GM18505 (cell line): Measurements from ENCODE around the gene POLR3H.
A peak's percentile ranks its signal among the peaks of the same experiment; 100 is the strongest.
"Not testable (repeated sequence)": the region's sequence is repeated elsewhere in the genome, so short reads cannot be mapped to it uniquely, and the experiment has no call there.

ENCODE experiments used
- ATAC-seq: cut with Tn5 transposase; IDR thresholded peaks from one replicate; pipeline ENCODE4 v1.9.1; 2021; ENCODE audit not compliant: unreplicated experiment
- POLR2A ChIP-seq: IDR thresholded peaks from 4 replicates; pipeline ENCODE4 v1.6.1; 2011; ENCODE audit warnings: borderline replicate concordance; ENCODE audit not compliant: insufficient read depth, insufficient read length; ENCODE audit errors: extremely low read depth

The POLR3H gene, protein sequence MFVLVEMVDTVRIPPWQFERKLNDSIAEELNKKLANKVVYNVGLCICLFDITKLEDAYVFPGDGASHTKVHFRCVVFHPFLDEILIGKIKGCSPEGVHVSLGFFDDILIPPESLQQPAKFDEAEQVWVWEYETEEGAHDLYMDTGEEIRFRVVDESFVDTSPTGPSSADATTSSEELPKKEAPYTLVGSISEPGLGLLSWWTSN

DNA sequence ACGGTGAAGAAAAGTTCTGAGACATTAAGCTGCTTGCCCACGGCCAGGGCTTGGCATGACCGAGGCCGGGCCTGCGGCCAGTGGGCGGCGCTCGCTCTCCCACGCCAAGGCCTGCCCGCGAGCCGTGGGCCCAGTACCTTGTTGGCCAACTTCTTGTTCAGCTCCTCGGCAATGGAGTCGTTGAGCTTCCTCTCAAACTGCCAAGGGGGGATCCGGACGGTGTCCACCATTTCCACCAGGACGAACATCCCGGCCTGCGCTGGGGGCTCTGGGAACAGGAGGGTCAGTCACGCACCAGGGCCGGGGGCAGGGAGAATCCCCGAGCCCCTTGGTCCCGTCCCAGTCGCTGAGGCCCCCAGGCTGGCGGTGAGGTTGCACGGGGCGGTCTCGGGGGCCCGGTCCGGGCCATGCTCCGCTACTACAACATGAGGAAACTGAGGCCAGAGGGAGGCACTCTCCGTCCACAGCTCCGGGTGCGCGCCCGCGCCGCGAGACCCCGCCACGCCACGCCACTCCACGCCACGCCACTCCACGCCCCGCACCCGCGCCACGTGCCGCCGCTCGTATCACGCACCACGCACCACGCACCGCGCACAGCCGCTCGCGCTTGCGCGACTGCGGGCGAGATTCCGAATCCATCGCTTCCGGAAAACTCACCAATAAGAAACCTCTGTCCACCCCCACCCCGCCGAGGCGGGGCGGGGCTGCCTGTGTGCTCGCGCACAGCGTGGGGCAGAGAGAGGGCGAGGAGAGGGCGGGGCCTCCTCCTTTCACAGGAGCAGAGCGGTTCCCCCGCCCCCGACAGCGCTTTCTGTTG, at the start of gene POLR3H:
TSS of gene POLR3H (minus strand) at position 617 of the 817 bp plus-strand sequence. CDS start at position 248, 369 bp downstream.
- ATAC-seq = peak; percentile 83
- TF ChIP-seq POLR2A = peak; percentile 54

DNA sequence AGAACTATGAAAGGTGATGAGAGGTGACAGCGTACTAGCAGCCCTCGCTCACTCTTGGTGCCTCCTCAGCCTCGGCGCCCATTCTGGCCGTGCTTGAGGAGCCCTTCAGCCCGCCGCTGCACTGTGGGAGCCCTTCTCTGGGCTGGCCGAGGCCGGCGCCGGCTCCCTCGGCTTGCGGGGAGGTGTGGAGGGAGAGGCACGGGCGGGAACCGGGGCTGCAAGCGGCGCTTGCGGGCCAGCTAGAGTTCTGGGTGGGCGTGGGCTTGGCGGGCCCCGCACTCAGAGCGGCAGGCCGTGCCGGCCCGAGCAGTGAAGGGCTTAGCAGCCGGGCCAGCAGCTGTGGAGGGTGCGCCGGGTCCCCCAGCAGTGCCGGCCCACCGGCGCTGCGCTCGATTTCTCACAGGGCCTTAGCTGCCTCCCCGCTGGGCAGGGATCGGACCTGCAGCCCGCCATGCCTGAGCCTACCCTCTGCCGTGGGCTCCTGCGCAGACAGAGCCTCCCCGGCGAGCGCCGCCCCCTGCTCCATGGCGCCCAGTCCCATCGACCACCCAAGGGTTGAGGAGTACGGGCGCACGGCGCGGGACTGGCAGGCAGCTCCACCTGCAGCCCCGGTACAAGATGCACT, 49.2 kb upstream of the POLR3H start:
- ATAC-seq = not testable (repeated sequence)

DNA sequence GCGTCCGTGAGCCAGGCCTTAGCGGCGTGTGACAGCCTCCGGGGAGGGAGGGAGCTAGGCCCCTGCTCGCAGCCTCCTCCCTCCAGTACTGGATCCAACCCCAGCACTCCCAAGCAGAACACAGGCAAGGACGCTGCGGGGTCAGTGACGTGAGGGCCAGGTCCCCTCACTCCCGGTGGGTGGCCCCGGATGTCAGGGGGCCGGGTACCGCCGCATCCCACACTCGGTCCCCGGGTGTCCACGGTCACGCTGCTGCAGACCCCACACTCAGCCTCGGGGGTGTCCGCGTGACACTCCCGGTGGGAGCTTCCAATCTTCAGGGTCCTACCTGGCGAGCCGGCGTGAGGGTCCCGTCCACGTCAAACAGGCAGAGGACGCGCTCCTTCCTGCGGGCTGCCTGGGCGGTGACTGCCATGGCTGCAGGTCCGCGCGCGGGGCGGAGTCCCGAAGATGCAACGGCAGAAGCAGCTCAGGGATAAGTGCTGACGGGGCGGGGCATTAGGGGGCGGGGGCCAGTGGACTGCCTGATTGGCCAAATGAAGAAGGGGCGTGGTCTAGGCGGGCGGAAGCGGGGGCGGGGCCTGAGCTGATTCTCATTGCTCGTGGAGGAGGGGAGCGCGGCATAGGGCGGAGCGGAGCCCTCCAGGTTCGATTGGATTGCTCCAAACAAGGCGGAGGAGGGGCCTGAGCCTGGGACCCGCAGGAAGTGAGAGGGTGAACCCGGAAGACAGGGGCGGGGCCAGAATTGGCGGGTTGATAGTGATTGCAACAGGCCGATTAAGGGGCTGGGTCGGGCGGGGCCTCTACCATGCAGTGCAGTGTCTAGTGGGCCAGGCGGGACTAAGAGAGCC, 45.3 kb upstream of the POLR3H start, which contains the start of gene PMM1:
TSS of gene PMM1 (minus strand) at position 450 of the 851 bp plus-strand sequence. CDS start at position 415, 35 bp downstream.
- peak; percentile 81 for TF ChIP-seq POLR2A
- peak; percentile 91 for ATAC-seq

GRCh38 chr22:41587347-41587723, 43.1 kb upstream of the POLR3H start:
- no peak for TF ChIP-seq POLR2A
- no peak for ATAC-seq

DNA sequence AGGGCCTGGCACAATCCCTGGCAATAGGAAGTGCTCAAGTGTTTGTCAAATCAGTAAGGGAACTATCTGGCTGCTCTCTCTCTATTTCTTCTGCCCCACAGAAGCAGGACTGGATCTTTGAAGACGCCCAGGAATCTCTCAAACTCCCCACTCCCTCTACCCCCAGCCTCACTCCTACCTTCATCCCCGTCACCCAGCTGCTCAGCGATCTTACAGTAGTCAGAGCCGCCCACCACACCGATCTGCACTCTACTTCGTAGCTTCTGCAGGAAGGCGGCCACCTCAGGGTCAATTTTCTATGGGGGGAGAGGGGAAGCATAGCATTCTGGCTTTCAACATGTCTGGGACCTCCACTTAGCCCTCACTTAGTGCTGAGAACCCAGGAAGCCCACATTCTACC, 41.6 kb upstream of the POLR3H start:
- no peak for TF ChIP-seq POLR2A
- no peak for ATAC-seq

DNA sequence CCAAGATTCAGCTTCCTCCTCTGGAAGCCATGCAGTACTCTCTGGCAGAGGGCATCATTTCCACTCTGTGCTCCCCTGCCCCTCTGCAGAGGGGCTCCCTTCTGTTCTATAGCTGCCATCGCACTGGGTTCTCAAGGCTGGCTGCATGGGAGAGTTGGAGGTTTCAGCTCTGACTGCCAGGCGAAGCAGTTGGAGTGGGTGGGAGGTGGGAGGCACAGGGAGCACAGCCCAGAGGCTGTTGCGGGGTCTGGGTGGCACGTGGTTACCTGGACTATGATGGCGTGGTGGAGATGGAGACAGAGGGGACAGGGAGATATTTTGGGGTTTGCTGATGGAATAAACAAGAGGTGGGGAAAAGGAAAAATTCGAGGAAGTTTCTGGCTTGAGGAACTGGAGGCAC, 40.6 kb upstream of the POLR3H start:
- no peak for TF ChIP-seq POLR2A
- ATAC-seq = no peak

GRCh38 chr22:41582694-41583093, 38.4 kb upstream of the POLR3H start:
- no peak for TF ChIP-seq POLR2A
- ATAC-seq = no peak

- no peak for ATAC-seq
Observed at GRCh38 chr22:41579997-41580355, 35.7 kb upstream of the POLR3H start.

DNA sequence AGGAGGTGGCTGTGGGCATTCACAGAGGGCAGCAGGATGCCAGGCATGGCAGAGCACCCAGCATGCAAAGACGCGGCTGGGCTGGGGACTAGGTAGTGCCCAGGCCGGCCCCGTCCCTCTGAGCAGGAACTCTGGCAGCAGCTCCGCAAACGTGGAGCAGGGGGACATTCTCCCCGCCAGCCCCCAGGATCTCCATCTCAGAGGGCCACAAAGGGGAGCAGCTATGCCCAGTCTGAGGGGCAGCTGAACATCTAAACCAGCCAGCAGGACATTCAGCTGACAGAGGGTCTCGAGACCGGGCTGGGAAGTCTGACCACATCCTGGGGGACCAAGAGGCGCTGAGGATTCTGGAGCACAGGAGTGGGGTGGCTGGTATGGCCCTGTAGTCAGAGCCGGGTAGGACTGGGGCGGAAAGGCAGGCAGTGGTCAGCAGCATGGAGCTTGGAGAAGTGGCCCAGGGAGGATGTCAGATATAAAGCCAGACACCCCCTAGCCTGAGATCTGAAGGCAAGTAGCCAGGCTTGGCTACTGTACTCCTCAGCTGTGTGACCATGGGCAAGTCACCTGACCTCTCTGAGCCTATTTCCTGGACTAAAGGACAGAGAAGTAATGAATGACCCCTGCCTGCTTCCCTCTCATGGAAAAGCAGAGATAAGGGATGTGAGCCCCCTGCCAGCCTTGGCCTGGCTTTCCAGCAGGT, 35.2 kb upstream of the POLR3H start:
- no peak for ATAC-seq
- no peak for TF ChIP-seq POLR2A

More at GRCh38 chr22:41579997-41580355, 35.7 kb upstream of the POLR3H start:
- TF ChIP-seq POLR2A = no peak

GRCh38 chr22:41578818-41579217, 34.5 kb upstream of the POLR3H start:
- no peak for ATAC-seq

GRCh38 chr22:41578114-41578513, 33.8 kb upstream of the POLR3H start:
- ATAC-seq = no peak
- TF ChIP-seq POLR2A = no peak

More at GRCh38 chr22:41578818-41579217, 34.5 kb upstream of the POLR3H start:
- TF ChIP-seq POLR2A = no peak

DNA sequence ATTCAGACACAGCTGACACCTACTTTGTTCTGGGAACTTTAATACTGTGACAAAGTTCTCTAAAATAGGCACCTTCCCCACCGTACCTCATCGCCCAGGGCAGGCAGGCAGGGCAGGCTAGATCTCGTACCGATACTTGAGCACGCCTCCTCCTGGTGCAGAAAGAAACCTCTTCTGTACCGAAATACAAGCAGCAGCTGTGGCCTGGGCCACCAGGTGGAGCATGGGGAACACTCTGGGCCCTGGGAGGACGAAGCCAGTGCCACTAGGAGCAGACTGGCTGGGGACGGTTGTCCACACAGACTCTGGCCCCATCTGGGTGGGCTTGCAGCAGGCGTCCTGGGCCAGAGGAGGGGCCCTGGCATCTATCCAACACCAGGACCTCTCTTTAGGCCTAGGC, 32.6 kb upstream of the POLR3H start:
- no peak for TF ChIP-seq POLR2A
- no peak for ATAC-seq
